Measurements from ENCODE around the gene DAZAP1. TPM values are rescaled to one million over a fixed set of nuclear protein-coding genes. Genes with fewer than 3 reads are reported as not detected.

The DAZAP1 gene
- total RNA-seq, 1 donor from 2014 or later = 98.7 TPM

DNA sequence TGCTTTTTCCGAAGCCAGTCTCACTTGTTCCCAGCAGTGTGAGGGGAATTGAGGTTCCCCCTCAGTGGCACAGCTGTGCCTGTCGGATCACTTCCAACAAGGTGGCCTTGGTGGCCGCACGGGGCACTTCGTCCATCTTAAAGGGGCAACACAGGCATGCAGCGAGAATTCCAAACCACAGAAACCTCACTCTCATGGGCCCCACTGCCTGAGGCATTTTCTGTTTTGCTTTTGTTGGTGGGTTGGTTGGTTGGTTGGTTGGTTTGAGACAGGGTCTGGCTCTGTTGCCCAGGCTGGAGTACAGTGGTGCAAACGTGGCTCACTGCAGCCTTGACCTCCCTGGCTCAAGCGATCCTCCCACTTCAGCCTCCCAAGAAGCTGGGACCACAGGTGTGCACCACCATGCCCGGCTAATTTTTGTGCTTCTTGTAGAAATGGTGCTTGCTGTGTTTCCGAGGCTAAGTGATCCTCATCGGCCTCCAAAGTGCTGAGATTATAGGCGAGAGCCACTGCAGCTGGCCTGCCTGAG lies 27.4 kb upstream of the DAZAP1 start:
- ATAC-seq = no peak
- no peaks in the 10 kb centered on the region for H3K27me3 ChIP-seq
- H3K4me1 ChIP-seq = peaks cover 8% of the 10 kb centered on the region
- H3K27ac ChIP-seq = no peak overlapping the region
- TF ChIP-seq, protein P1, sequence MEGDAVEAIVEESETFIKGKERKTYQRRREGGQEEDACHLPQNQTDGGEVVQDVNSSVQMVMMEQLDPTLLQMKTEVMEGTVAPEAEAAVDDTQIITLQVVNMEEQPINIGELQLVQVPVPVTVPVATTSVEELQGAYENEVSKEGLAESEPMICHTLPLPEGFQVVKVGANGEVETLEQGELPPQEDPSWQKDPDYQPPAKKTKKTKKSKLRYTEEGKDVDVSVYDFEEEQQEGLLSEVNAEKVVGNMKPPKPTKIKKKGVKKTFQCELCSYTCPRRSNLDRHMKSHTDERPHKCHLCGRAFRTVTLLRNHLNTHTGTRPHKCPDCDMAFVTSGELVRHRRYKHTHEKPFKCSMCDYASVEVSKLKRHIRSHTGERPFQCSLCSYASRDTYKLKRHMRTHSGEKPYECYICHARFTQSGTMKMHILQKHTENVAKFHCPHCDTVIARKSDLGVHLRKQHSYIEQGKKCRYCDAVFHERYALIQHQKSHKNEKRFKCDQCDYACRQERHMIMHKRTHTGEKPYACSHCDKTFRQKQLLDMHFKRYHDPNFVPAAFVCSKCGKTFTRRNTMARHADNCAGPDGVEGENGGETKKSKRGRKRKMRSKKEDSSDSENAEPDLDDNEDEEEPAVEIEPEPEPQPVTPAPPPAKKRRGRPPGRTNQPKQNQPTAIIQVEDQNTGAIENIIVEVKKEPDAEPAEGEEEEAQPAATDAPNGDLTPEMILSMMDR (IDR thresholded peaks at IDR 0.05) = no peak
- DNase-seq = no peak
- H3K9me3 ChIP-seq = no peaks in the 10 kb centered on the region
- intact Hi-C loops (cut with DNase I) = no loop called here
- no peak overlapping the region for H3K4me3 ChIP-seq
- peaks cover 6% of the 10 kb centered on the region for H3K36me3 ChIP-seq

DNA sequence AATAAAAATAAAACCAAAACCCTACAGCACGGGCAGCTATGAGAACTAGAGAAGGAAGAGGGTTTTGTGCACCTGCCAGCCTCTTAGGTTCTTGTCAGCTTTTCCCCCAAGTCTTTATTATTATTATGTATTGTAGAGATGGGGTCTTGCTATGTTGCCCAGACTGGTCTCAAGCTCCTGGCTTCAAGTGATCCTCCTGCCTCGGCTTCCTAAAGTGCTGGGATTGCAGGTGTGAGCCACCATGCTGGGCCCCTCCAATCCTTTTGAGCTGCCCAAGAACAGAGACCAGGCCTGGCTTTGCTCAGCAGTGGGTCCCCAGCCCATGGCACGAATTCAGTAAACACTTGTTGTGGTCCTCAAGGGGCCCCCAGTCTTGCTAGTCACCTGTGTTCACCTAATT lies 25.1 kb upstream of the DAZAP1 start:
- Histone ChIP-seq H3K36me3 (peaks cover under 1% of the 10 kb centered on the region), H3K9me3 (no peaks in the 10 kb centered on the region), H3K4me1 (peaks cover 13% of the 10 kb centered on the region), H3K27me3 (no peaks in the 10 kb centered on the region), H3K27ac (no peak overlapping the region), H3K4me3 (no peak overlapping the region)
- ATAC-seq (no peak), DNase-seq (no peak)
- intact Hi-C loops (cut with DNase I) = no loop called here
- TF ChIP-seq, protein P1 (IDR thresholded peaks at IDR 0.05) = no peak

DNA sequence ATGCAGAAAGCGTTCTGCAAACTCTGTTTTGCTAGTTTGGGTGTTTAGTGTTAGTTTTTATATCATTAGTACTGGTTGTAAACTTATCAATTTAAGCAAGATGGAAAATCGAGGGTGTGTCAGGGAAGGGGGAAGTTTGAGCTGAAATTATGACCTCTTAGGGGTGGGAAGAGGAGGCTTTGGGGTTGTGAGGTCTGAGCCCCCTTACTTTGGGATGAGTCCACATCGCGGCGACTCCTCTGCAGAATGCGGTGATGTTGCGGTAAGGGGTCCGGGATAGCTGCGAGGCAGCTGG lies 24.4 kb upstream of the DAZAP1 start:
- Histone ChIP-seq H3K27me3 (no peaks in the 10 kb centered on the region), H3K27ac (no peak overlapping the region), H3K36me3 (no peaks in the 10 kb centered on the region), H3K9me3 (no peaks in the 10 kb centered on the region), H3K4me3 (no peak overlapping the region), H3K4me1 (peaks cover 13% of the 10 kb centered on the region)
- ATAC-seq = no peak
- DNase-seq = no peak
- TF ChIP-seq, protein P1 (IDR thresholded peaks at IDR 0.05) = no peak
- intact Hi-C loops (cut with DNase I) = no loop called here

DNA sequence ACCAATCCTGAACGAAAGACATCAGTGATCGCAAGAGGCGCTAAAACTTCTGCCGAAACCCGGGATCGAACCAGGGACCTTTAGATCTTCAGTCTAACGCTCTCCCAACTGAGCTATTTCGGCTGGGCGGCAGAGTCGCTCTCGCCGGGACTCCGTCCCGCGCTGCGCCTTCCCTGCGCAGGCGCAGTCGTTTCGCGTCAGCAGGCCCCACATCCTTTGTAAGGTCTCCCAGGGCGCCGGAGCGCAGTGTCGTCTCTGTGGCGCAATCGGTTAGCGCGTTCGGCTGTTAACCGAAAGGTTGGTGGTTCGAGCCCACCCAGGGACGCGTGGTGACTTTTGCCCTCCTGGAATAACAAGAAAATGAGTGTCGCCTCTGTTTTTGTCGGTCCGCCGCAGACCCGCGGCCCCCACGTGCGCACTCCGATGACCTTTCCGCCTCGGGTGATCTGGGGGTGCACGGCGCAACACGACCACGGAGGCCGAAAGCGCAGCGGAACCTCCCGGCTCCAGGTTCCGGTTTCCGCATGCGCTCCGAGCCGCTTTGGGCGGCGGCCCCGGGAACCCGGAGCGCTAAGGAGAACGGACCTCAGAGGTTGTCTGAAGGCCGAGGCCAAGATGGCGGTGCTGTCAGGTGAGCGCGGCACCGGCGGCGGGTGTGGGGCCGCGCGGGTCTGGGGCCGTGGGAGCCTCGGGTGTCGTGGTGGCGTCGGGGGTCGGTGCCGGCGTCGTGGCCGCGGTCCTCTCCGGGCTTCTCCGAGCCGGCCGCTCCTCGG lies 23.9 kb upstream of the DAZAP1 start, which contains the start of gene NDUFS7:
Gene NDUFS7 (plus strand): TSS at position 596 of the 773 bp plus-strand sequence. CDS start 20 bp downstream, at position 616.
- TF ChIP-seq, protein P1 (IDR thresholded peaks at IDR 0.05) = no peak
- Histone ChIP-seq H3K36me3 (no peaks in the 10 kb centered on the region), H3K4me1 (peaks cover 13% of the 10 kb centered on the region), H3K27ac (peak within 1 kb of the TSS; percentile 84), H3K27me3 (no peaks in the 10 kb centered on the region), H3K4me3 (peak within 1 kb of the TSS; percentile 94), H3K9me3 (no peaks in the 10 kb centered on the region)
- DNase-seq (peak; percentile 94), ATAC-seq (peak; percentile 94)
- intact Hi-C loops (cut with DNase I) = no loop called here

DNA sequence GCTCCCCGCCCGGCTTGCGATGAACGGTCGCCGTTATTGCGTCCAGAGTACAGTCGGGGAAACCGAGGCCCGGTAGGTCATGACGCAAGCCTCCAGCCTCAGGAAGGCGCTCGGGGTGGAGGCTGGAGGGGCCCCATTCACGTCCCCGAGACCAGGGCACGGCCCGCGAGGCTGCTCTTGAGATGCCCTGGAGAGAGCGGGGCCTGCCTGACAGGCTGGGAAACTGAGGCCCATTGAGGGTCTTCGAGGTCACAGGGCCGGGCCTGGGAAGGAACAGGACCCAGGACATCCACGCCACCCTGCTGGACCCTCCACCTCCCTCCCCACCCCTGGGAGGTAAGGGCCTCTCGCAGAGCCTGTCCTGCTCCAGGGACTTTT lies 23.3 kb upstream of the DAZAP1 start:
- Histone ChIP-seq H3K36me3 (peaks cover 6% of the 10 kb centered on the region), H3K4me1 (peaks cover 13% of the 10 kb centered on the region), H3K4me3 (peak overlapping the region; percentile 94), H3K27me3 (no peaks in the 10 kb centered on the region), H3K9me3 (no peaks in the 10 kb centered on the region), H3K27ac (peak overlapping the region; percentile 84)
- ATAC-seq = no peak
- no peak for DNase-seq
- TF ChIP-seq, protein P1 (IDR thresholded peaks at IDR 0.05) = no peak
- intact Hi-C loops (cut with DNase I) = no loop called here

Measured in upper lobe of right lung (tissue), 1 donor.